ENCODE results near the gene TBC1D25.
"Not testable (repeated sequence)": the region's sequence is repeated elsewhere in the genome, so short reads cannot be mapped to it uniquely, and the experiment has no call there.

The TBC1D25 gene

GRCh38 chrX:48548871-48549270, 9.4 kb downstream of the TBC1D25 start:
- no peak overlapping the region for H3K27ac ChIP-seq
- no peak overlapping the region for H3K4me3 ChIP-seq

DNA sequence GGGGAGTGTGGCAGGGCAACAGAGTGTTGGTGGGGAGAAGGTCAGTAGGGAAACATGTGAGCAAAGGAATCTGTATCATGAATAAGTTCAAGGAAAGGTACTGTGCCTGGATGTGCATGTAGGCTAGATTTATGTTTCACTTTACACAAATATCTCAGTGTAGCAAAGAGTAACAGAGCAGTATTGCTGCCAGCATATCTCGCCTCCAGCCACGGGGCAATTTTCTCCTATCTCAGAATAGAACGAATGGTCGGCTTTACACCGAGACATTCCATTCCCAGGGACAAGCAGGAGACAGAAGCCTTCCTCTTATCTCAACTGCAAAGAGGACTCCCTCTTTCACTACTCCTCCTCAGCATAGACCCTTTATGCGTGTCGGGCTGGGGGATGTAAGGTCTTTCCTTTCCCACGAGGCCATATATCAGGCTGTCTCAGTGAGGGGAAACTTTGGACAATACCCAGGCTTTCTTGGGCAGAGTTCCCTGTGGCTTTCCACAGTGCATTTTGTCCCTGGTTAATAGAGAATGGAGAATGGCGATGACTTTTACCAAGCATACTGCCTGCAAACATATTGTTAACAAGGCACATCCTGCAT, 16.3 kb downstream of the TBC1D25 start:
- H3K27ac ChIP-seq: not testable (repeated sequence)

DNA sequence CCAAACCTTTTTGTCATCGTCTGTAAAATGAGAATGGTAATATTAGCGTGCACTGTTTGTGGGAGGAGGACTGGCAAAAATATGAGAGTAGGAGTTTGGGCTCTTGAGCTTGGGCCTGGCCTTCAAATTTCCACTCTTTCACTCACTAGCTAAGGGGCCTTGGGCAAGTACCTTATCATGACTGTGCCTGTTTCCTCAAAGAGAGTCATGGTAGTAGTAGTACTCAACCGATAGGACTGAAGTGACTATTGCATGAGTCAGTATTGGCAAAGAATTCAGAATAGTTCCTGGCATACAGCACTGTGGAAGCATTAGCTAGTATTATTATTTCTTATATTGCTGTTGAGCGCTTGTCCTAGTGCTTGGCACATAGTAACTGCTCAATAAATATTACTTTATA, 18.8 kb downstream of the TBC1D25 start:
- Histone ChIP-seq H3K4me3 (no peak overlapping the region), H3K27ac (no peak overlapping the region)

More for the DNA sequence above, 16.3 kb downstream of the TBC1D25 start:
- H3K4me3 ChIP-seq: not testable (repeated sequence)

GRCh38 chrX:48559636-48560035, 20.1 kb downstream of the TBC1D25 start:
- Histone ChIP-seq H3K4me3 (no peak overlapping the region), H3K27ac (no peak overlapping the region)

GRCh38 chrX:48560056-48560455, 20.5 kb downstream of the TBC1D25 start:
- Histone ChIP-seq H3K4me3 (no peak overlapping the region), H3K27ac (no peak overlapping the region)

DNA sequence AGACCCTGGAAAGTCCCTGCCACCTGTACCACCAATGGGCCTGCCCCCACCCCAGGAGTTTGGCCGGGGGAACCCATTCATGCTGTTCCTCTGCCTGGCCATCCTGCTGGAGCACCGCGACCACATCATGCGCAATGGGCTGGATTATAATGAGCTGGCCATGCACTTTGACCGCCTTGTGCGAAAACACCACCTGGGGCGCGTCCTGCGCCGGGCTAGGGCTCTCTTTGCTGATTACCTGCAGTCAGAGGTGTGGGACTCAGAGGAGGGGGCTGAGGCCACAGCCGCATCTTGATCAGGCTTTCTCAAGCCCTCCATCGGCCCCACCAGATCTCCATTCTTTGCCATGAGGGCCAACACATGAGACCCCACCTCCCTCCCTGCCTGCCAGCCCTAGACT, 21.2 kb downstream of the TBC1D25 start:
- Histone ChIP-seq H3K4me3 (no peak overlapping the region), H3K27ac (no peak overlapping the region)

DNA sequence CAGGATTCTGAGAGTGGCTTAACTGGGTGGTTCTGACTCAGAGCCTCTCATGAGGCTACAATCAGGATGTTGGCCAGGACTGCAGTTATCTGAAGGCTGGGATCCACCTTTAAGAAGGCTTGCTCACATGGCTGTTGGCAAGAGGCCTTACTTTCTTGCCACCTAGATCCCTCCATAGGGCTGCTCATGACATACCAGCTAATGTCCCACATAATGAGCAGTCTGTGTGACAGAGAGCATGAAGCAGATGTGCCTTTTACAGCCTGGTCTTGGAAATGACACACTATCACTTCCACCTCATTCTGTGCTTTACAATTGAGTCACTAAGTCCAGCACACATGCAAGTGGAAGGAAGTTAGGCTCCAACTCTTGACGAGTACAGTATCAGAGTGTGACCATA, 30.4 kb downstream of the TBC1D25 start:
- no peak overlapping the region for H3K27ac ChIP-seq

DNA sequence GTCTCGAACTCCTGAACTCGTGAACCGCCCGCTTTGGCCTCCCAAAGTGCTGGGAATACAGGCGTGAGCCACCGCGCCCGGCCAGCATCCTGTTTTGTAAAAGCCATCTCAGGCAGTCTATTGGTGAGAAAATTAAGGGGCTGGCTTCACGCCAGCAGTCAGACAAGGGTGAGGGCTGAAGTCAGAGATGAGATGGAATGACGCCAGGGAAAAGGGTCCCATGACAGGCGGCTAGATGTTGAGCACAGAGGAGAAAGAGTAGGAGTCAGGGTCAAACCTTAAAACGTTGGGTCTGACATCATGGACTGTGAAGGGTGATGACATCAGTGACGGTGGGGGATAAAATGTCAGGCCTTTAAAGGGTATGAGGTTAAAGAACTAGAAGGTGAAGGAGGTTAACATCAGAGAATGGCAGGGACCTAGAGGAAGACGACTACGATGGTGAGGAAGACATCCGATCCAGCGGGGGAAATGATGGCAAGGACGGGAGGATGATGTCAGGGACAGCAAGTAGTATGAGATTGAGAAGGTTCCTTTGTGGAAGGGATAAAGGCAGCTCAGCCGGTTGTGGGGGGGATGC, 34.3 kb downstream of the TBC1D25 start:
- Histone ChIP-seq H3K27ac (peak overlapping the region in 20 of 21 experiments; percentile 66 to 100 (median 98)), H3K4me3 (peak overlapping the region; percentile 22 to 69 (median 63))

More for the DNA sequence above, 30.4 kb downstream of the TBC1D25 start:
- H3K4me3 ChIP-seq: no peak overlapping the region

GRCh38 chrX:48574270-48575266, 35.1 kb downstream of the TBC1D25 start, which contains the start of gene RBM3:
Gene RBM3, plus strand, starts transcription at chrX:48574484. Its CDS starts 697 bp downstream, at chrX:48575181.
- Histone ChIP-seq H3K27ac (peak within 1 kb of the TSS; percentile 87 to 100 (median 97)), H3K4me3 (peak within 1 kb of the TSS; percentile 52 to 69 (median 63))

- H3K27ac ChIP-seq: peak overlapping the region in 16 of 21 experiments; percentile 1 to 99 (median 97)
- peak overlapping the region; percentile 52 to 69 (median 63) for H3K4me3 ChIP-seq
These were observed 36.1 kb downstream of the TBC1D25 start for GRCh38 chrX:48575642-48576041.

- H3K27ac ChIP-seq: peak overlapping the region in 10 of 21 experiments; percentile 1 to 99 (median 96)
These were observed 36.6 kb downstream of the TBC1D25 start for GRCh38 chrX:48576108-48576507.

DNA sequence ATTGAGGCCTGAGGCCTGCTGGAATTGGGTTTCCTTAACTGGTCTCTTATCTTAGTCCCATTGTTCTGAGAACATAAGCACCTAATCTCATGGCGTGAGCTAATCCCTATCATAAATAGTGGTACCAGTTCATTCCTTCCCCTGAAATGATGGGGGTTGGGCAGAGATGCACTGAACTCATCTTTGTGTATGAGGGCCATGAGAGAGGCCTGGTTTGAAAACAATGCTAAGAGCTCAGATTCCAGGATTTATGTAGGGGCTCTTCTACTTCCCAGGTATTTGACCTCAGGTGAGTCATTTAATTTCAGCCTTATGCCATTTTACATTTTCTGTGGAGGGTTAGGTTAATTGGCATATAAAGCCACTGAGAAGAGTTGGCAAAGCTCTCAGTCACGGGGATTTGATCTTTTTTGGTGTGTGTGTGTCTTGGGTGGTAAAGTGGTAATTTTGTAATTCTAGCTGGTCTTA, 39.2 kb downstream of the TBC1D25 start:
- Histone ChIP-seq H3K27ac (no peak overlapping the region), H3K4me3 (no peak overlapping the region)

More at GRCh38 chrX:48576108-48576507, 36.6 kb downstream of the TBC1D25 start:
- peak overlapping the region; percentile 52 to 69 (median 63) for H3K4me3 ChIP-seq

DNA sequence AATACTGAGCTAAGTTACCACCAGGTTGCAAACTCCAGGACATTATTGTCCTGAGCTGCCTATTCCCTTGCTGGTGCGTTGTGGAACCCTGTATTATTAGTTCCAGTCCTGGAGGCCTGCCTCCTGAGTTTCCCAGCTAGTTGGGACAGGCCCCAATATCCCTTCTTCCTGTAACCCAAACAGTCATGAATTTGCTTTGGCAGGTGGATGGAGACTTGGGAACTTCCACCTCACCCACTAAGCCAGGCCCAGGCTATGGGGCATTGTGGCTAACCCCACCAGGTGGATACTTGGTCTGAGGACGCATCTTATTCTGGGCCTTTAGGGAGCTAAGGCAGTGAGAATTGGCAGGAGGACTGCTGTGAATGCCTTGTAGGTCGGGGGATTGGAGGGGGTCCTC, 39.7 kb downstream of the TBC1D25 start:
- Histone ChIP-seq H3K4me3 (no peak overlapping the region), H3K27ac (no peak overlapping the region)

GRCh38 chrX:48580662-48581061, 41.1 kb downstream of the TBC1D25 start:
- Histone ChIP-seq H3K4me3 (no peak overlapping the region), H3K27ac (peak overlapping the region in 1 of 21 experiments; percentile 44)

GRCh38 chrX:48584698-48585097, 45.2 kb downstream of the TBC1D25 start:
- no peak overlapping the region for H3K27ac ChIP-seq
- no peak overlapping the region for H3K4me3 ChIP-seq

GRCh38 chrX:48589482-48590162, 50.1 kb downstream of the TBC1D25 start:
- Histone ChIP-seq H3K27ac (peak overlapping the region in 12 of 21 experiments; percentile 8 to 73 (median 43)), H3K4me3 (no peak overlapping the region)

GRCh38 chrX:48590203-48591103, 50.9 kb downstream of the TBC1D25 start:
- H3K27ac ChIP-seq: peak overlapping the region in 18 of 21 experiments; percentile 8 to 73 (median 40)
- H3K4me3 ChIP-seq: no peak overlapping the region

- peak overlapping the region in 13 of 21 experiments; percentile 15 to 73 (median 47) for H3K27ac ChIP-seq
- no peak overlapping the region for H3K4me3 ChIP-seq
These were observed 51.8 kb downstream of the TBC1D25 start for GRCh38 chrX:48591255-48591791.

Measured in skin epidermis (tissue), 12 donors.